ENCODE measurements around the gene C1orf185. TPM values are rescaled to one million over a fixed set of nuclear protein-coding genes. Genes with fewer than 3 reads are reported as not detected.

C1orf185 gene
- total RNA-seq, 1 donor from 2014 or later: not detected

Other genes with a start within 250 kb of the C1orf185 start
- 80.6 TPM for gene FAF1, start 142.0 kb upstream of the C1orf185 start, total RNA-seq
- gene CDKN2C, start 132.0 kb upstream of the C1orf185 start, total RNA-seq: 11.0 TPM
- gene RNF11, start 134.0 kb downstream of the C1orf185 start, total RNA-seq: 124 TPM
- 36.3 TPM for gene TTC39A, start 228.3 kb downstream of the C1orf185 start, total RNA-seq